HG03045 (cell line): ENCODE results near the gene CLDN7.
A peak's percentile ranks its signal among the peaks of the same experiment; 100 is the strongest.

Experiments
- ATAC-seq: cut with Tn5 transposase; IDR thresholded peaks from one replicate; pipeline ENCODE4 v1.9.1; 2021; ENCODE audit warnings: mild to moderate bottlenecking, moderate library complexity; ENCODE audit not compliant: unreplicated experiment

CLDN7 gene

DNA sequence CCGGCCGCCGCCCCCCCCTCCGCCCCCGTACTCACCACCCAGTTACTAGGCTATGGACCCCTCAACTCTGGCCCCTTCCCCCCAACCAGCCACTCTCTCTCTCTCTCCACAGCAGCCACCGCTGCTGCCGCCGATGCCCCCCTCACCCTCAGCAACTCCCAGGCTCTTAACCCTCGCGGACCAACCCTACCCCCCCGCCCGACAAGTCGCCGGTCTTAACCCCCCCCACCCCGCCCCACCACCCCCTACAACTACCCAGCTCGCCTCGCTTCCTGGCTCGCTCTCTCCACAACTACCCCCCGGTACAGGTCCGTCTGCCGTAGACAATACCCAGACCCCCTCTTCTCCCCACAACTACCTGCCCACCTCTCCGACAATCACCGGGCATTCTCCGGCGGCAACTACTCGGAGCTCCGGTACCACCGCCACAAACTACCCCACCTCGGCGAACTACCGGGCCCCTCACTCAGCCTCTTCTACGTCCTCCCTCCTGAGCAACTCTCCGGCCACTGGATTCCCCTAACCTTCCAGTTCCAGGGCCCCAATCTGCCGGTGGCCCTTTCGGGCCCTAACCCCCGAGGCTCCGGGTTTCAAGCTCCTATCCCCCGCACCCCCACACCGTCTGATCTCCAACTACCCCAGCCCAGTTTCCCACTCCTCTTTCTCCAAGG lies 23.7 kb downstream of the CLDN7 start:
- no peak for ATAC-seq

DNA sequence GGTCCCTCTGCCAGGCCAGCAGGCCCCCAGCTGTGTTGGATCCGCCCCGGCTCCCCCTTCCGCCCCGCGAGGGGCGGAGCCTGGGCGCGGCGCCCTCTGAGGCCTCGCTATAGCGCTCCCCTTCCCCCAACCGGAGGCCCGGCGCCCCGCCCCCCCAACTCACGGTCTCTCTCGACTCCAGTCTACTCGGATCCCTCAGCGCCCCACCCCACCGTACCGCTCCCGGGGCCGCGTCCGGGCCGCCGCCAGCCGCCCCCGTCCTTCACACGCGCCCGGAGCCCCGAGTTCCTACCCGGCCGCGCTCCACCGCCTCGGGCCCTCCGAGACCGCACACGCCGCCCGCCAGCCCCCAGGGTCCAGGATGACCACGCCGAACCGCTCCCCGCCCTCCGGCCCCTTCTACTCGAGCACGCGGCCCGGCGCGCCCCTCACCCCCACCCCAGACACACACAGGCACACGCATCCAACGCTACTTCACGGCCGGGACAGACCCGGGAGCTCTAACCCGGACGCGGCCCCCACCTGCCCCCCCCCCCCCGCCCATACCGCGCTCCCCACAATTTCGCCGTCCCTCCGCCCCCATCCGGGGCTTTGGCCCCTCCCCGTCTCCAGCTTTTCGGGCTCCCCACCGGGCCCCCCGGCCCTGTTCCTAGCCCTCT lies 24.4 kb downstream of the CLDN7 start:
- no peak for ATAC-seq

DNA sequence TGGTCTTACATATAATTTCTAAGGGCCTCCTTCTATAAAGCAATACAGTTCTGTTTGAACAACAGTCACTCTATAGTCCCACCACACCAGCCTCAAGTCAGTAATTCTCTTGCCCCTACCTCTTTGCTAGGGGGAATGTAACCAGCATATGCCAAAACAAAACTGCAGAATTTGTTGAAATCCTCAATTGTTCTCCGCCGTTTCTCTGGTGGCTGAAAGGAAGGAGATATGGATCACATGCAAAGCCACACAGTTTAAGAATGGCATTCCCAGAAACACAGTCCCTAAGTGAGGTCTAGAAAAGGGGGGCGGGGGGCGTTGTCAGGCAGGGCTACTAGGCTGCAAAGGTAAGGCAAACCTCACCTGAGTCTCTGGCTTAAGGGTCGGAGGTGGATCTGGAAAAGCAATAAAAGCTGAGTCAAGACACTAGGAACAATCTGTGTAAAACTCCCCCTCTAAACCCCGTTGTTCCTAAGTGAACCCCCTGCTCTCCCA lies 25.0 kb downstream of the CLDN7 start:
- ATAC-seq: no peak

DNA sequence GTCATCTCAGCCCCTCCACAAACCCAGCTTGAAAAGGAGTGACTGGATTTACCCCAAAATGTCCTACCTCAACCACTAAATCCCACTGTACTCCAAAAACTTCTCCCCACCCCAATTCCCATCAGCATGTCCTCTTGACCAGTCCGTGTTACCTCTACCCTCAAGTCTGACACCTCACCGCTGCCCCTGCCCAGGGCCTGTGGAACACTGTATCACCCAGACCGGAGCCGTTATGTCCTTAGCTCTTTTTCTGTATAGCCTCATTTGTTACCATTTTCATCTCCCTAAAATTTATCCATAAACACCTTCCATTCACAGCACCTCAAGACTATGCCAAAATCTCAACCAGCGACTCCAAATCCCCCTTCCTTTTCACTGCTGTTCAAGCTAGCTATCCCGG lies 25.5 kb downstream of the CLDN7 start:
- ATAC-seq: no peak

- ATAC-seq: no peak
Measured at GRCh38 chr17:7235693-7236665, 26.3 kb downstream of the CLDN7 start.

GRCh38 chr17:7234083-7234951 lies 28.0 kb downstream of the CLDN7 start, which contains the start of gene DVL2:
Gene DVL2 (minus strand): TSS chr17:7234517. CDS start chr17:7234262, 255 bp downstream.
- peak; percentile 49 for ATAC-seq

DNA sequence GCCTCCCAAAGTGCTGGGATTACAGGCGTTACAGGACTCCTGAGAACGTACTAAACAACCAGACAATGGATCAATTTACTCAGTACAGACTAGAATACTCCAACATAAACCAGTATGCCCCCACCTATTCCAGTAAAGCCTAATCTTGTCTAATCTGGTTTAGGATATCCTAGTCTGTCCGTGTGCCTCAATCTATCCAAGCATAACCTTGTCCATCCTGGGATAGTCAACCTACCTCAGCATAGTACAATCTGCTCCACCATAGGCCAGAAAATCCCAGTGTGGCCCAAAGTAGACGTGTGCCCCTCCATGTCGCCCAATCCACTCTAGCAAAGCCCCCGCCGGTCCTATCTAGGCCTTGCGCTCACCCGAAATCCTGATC lies 28.6 kb downstream of the CLDN7 start:
- ATAC-seq: no peak

DNA sequence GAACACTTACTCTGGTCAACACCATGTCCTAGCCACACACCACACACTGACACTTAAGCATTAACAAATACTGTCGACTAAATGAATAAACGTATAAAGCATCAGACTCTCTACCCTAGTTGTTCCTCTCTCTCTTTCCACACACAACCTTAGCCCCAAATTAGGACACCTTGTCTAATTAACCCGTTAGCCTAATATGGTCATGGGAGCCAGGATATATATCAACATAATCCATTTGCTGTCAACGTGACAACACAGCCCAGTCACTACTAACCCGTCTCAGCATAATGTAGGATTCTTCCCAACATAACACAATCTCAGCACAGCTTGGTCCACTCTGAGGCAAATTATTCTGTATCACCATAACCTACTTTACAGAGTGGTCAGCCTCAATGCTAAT lies 30.2 kb downstream of the CLDN7 start:
- ATAC-seq: no peak

GRCh38 chr17:7229504-7229903 lies 32.8 kb downstream of the CLDN7 start:
- no peak for ATAC-seq

GRCh38 chr17:7228920-7229319 lies 33.4 kb downstream of the CLDN7 start:
- no peak for ATAC-seq

- ATAC-seq: no peak
Measured at GRCh38 chr17:7226721-7227710, 35.3 kb downstream of the CLDN7 start.

DNA sequence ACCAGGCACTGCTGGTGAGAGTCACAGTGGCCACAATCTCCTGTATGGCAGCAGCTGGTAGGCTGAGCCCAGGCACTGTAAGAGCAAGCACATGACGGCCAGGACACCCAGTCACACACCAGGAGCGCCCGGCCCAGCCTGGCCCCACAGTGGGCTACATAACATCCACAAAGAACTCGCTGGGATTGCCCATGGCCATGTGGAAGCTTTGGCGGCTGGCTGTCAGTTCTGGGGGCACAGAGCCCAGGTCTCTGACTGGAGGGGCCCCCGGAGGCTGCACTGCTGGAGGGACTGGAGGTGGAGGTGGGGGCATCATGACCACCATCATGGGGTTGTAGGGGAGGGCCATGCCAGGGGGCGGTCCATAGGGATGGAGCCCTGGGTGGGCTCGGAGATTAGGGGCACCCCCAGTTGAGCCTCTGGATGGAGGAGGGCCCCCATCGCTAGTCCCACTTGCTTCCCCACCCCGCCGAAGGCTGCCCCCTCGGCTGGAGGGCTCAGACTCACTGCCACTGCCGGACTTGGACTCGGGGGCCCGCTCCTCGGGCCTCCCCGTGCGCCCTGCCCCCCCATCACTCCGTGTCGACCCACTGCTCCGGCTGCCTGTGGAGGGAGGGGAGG lies 36.5 kb downstream of the CLDN7 start:
- ATAC-seq: no peak

DNA sequence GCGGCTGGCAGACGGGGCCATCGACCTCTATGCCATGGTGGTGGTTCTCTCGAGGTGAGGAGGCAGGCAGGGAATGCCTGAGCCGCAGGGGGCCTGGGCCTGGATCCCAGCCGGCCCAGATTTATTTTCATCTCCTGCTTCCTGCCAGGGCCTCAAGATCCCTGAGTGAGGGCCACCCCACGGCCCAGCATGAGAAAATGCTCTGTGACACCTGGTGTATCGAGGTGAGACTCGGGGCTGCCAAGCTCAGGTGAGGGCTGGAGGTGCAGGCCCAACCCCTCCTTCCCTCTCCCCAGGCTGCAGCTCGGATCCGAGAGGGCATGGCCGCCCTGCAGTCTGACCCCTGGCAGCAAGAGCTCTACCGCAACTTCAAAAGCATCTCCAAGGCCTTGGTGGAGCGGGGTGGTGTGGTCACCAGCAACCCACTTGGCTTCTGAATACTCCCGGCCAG lies 37.6 kb downstream of the CLDN7 start:
- ATAC-seq: no peak

GRCh38 chr17:7224110-7224509 lies 38.2 kb downstream of the CLDN7 start:
- no peak for ATAC-seq

GRCh38 chr17:7223375-7223774 lies 38.9 kb downstream of the CLDN7 start:
- no peak for ATAC-seq

DNA sequence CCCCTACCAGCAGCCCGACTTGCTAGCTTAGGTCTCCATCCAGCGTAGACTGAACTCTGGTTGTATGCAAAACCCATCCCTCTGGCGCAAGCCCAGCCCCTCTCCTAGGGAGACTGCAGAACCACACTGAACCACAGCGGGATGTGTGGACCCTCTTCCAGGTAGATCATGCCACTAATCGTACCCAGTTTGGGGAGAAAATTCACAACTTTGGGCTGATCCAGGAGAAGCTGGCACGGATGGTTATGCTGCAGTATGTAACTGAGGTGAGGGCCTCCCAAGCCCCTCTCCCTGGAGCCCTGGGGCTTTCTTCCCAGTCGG lies 39.3 kb downstream of the CLDN7 start:
- no peak for ATAC-seq

DNA sequence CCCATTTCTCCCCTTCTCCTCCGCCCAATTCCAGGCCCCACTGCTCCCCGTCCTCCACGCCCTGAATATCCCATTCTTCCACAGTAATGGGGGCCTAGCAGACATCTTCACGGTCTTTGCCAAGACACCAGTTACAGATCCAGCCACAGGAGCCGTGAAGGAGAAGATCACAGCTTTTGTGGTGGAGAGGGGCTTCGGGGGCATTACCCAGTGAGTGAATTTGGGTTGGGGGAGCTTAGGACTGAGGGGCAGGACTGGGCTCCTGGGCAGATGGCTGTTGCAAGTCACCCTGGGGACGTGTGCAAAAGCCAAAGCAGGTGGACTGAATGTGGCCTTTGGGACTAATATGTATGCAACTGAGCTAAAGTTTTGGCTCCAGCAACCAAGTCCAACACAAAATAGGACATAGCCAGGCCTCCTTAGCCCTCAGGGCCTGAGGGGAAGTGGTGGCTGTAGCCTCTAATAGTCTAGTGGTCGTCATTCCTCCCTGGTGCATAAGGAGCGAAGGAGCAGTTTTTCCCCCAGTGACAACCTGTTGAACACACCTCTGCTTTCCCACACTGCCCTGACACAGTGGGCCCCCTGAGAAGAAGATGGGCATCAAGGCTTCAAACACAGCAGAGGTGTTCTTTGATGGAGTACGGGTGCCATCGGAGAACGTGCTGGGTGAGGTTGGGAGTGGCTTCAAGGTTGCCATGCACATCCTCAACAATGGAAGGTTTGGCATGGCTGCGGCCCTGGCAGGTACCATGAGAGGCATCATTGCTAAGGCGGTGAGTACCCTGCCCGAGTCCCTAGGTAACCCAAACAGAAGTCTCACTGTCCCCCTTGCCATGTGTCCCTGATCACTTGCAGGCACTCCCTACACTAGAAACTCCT lies 39.9 kb downstream of the CLDN7 start:
- ATAC-seq: no peak
